Measurements from ENCODE around the gene MPHOSPH6. TPM values are rescaled to one million over a fixed set of nuclear protein-coding genes. Genes with fewer than 3 reads are reported as not detected.

The MPHOSPH6 gene
- total RNA-seq, 1 donor from 2014 or later, result 28.4 TPM

DNA sequence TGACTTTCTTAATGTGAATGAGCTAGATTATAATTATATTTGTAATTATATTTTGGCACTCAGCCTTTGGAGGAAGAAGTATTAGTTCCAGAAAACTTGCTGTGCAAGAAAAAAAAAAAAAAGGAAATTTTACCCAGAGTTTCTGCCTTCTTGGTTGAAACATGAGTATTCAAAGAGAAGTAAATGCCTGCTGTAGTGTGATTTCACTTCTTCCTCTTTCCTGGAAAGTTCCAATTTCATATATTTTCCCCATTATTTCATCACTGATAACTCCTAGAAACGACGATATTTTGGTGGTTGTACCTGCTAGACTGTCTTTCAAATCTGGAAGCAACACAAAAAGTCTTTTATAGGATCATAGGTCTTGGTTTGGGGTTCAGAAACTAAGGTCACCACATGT lies 20.4 kb upstream of the MPHOSPH6 start:
- DNase-seq (ENCODE audit: extremely low spot score, unreplicated experiment), result no peak
- Mint-ChIP-seq H3K36me3 (no peaks in the 10 kb centered on the region), H3K9me3 (no peaks in the 10 kb centered on the region), H3K27me3 (peaks cover 13% of the 10 kb centered on the region), H3K4me1 (ENCODE audit: unreplicated experiment) (peaks cover 6% of the 10 kb centered on the region), H3K27ac (no peak overlapping the region), H3K4me3 (no peak overlapping the region)
- TF ChIP-seq CTCF (conservative IDR thresholded peaks at IDR 0.05), result no peak

DNA sequence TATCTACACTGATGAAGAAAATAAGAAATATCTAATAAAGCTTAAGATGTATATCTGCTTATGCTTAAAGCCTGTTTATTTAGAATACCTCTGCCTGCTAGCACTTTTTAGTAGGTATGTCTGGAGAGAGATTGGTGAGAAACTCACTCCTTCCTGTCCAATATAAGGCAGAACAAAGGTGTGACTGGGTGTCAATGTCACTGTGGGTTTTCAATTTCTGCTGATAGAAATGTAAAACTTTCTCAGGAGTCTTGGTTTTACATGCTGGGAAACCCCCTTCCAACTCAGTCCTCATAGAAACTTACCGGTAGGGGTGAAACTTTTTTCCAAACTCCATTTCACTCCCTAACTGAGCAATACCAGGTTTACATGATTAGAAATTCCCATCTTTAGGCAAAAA lies 17.8 kb upstream of the MPHOSPH6 start:
- DNase-seq (ENCODE audit: extremely low spot score, unreplicated experiment), result no peak
- no peak overlapping the region for H3K4me3 Mint-ChIP-seq
- H3K36me3 Mint-ChIP-seq, result no peaks in the 10 kb centered on the region

GRCh38 chr16:82185012-82185411 lies 15.0 kb upstream of the MPHOSPH6 start:
- no peak for DNase-seq (ENCODE audit: extremely low spot score, unreplicated experiment)
- Mint-ChIP-seq H3K9me3 (no peaks in the 10 kb centered on the region), H3K4me3 (no peak overlapping the region), H3K36me3 (no peaks in the 10 kb centered on the region), H3K27ac (no peak overlapping the region), H3K4me1 (ENCODE audit: unreplicated experiment) (no peaks in the 10 kb centered on the region), H3K27me3 (peaks cover 17% of the 10 kb centered on the region)
- TF ChIP-seq CTCF (conservative IDR thresholded peaks at IDR 0.05), result no peak

More for the DNA sequence above, 17.8 kb upstream of the MPHOSPH6 start:
- Mint-ChIP-seq H3K9me3 (no peaks in the 10 kb centered on the region), H3K27ac (no peak overlapping the region), H3K4me1 (ENCODE audit: unreplicated experiment) (peaks cover 3% of the 10 kb centered on the region), H3K27me3 (peaks cover 15% of the 10 kb centered on the region)
- no peak for TF ChIP-seq CTCF (conservative IDR thresholded peaks at IDR 0.05)

GRCh38 chr16:82184213-82184612 lies 14.2 kb upstream of the MPHOSPH6 start:
- H3K27me3 Mint-ChIP-seq, result peaks cover 18% of the 10 kb centered on the region
- H3K36me3 Mint-ChIP-seq, result no peaks in the 10 kb centered on the region

DNA sequence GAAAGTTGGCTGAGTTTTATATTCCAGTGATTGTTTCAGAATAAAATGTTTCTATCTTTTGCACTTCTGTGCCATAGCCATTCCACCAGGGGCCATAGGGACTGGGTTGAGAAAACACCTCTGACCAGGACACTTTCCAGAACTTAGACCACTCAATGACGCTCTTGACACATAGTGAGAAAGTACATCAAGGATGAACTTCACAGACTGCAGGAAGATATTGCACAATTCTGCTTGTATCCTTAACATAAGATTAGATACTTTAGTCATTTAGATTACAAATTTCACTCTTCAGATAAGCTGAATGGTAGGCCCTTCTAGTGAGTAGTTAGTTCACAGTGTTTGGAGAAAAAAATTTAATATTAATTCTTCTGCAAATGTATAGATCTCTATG lies 13.0 kb upstream of the MPHOSPH6 start:
- no peak for DNase-seq (ENCODE audit: extremely low spot score, unreplicated experiment)
- Mint-ChIP-seq H3K9me3 (no peaks in the 10 kb centered on the region), H3K36me3 (no peaks in the 10 kb centered on the region), H3K27me3 (peaks cover 16% of the 10 kb centered on the region), H3K27ac (no peak overlapping the region), H3K4me3 (no peak overlapping the region), H3K4me1 (ENCODE audit: unreplicated experiment) (no peaks in the 10 kb centered on the region)
- no peak for TF ChIP-seq CTCF (conservative IDR thresholded peaks at IDR 0.05)

More at GRCh38 chr16:82184213-82184612, 14.2 kb upstream of the MPHOSPH6 start:
- no peak overlapping the region for H3K4me3 Mint-ChIP-seq
- no peak for DNase-seq (ENCODE audit: extremely low spot score, unreplicated experiment)
- TF ChIP-seq CTCF (conservative IDR thresholded peaks at IDR 0.05), result no peak
- H3K27ac Mint-ChIP-seq, result no peak overlapping the region
- no peaks in the 10 kb centered on the region for H3K9me3 Mint-ChIP-seq
- H3K4me1 Mint-ChIP-seq (ENCODE audit: unreplicated experiment), result no peaks in the 10 kb centered on the region
